Activated T-cell treated with anti-CD3 and anti-CD28 coated beads for 24 hours (primary cell): ENCODE measurements around the gene TMOD4.

Experiments used
- DNase-seq: peaks from one replicate; pipeline ENCODE4 v3.0.0-alpha.2; 2020; ENCODE audit warnings: low read depth

TMOD4 gene

GRCh38 chr1:151142411-151143056 is 33.2 kb downstream of the TMOD4 start:
- no peak for DNase-seq

DNA sequence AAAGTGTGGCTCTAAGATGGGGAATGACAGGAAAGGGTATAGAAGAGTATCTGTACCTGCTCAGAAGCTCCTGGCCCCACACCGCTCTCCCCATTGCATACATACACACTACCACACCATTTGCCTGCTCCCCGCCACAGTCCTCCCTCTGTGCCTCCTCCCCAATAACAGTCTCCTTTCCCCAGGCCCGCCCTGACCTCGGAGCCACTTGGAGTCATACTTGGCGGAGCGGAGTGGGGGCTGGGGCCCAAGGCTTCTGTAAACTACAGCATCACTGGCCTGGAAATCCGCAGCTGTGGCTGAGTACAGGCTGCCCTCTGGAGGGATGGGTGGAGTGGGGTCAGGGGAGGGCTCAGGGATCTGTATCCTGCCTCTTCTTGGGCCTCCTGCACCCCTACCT is 38.0 kb downstream of the TMOD4 start:
- DNase-seq = no peak

GRCh38 chr1:151135433-151136385 is 40.1 kb downstream of the TMOD4 start:
- DNase-seq = no peak

GRCh38 chr1:151134991-151135390 is 40.8 kb downstream of the TMOD4 start:
- DNase-seq = no peak

- DNase-seq = no peak
These were observed 41.4 kb downstream of the TMOD4 start for GRCh38 chr1:151134396-151134795.

GRCh38 chr1:151133018-151133806 is 42.6 kb downstream of the TMOD4 start:
- DNase-seq = no peak

DNA sequence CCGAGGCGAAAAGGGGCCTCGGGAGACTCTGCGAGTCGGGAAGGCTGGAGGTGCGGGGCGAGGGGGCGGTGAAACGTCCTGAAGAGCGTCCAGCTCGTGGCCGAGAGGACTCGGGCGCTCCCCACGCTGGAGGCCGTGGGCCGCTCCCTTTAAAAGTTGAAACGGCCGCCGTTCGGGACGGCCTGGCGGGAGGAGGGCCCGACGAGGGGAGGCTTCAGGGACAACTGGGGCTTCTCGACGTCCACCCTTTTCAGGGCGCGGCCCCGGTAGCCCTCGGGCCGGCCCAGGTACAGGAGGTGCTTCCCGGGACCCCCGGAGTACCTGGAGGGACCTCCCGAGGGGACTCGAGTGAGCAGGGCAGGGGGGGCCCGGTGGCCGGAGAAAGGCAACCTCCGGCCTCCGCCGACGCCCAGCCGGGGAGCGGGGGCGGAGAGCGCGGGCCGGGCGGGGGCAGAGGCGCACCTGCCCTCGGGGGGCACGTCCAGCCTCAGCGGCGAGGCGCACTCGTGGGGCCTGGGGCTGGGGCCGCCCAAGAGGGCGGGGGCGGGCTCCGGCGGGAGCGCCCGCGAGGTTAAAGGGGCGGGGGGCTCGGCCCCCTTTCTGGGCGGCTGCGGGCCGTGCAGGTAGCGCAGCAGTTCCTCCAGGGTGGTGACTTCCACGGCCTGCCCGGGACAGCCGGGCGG is 43.3 kb downstream of the TMOD4 start:
- DNase-seq = no peak

GRCh38 chr1:151131701-151132334 is 44.0 kb downstream of the TMOD4 start:
- no peak for DNase-seq

DNA sequence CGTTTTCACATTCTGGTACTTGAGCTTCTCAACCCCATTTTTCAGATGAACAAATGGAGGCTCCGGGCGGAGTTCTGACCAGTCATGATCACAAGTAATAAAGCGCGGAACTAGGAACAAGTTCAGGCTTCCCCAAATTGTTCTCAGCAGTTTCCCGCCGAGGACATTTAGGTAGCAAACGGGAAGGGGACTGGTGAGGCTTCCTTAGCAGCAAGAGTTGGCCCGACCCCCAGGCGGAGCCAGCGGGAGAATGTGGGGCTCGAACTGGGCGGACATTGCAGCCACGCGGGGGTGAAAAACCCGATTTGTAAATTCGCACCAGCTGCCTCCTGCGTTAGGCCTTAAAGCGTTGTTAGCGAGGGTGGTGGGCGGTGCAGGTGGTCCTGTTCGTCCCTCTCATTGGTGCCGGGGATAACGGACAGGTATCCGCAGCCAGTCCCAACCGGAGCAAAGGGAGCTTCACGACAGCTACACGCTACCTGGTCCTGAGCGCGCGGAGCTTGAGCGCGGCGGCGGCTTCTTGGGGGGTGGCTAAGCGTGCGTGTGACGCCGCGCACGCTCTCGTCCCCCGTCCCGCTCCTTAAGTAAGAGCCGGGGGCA is 44.7 kb downstream of the TMOD4 start:
- peak; percentile 76 for DNase-seq

GRCh38 chr1:151128800-151129199 is 47.0 kb downstream of the TMOD4 start:
- DNase-seq = no peak

DNA sequence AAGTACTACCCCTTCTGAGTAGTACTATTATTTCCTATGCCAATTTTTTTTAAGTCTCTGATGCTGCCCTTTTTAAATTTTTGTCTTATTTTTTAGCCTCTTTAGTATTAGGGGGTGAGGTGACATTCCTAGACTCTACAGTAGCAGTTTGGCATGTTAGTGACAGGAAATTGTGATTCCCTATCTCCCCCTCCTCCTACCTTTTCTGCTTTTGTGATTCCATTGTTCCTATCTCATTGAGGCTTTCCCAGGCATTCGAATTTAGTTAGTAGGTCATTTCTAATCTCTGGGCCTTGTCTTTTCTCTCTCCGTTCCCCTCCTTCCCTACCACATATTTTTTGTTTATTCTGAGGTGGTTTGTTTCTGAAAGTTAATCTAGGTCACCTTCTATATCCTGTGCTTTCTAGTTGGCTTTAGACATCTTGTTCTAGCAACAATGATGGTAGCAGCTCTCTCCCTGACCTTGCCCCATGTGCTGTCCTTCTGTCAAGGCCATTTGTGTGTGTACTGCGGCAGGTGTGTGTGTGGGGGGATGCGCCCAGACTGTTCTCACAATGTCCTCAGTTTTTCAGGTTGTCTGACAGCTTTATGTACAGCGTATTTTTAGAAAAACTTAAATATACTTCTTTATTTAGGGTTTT is 50.9 kb downstream of the TMOD4 start:
- no peak for DNase-seq
